K562 (cell line): ENCODE measurements around the gene RNF44. TPM values are rescaled to one million over a fixed set of nuclear protein-coding genes. Genes with fewer than 3 reads are reported as not detected.

Experiments
- ATAC-seq: fragments of 200-7000 bp; cut with Tn5 transposase; 3 replicates; pipeline ENCODE4 v1.9.1; 2020; ENCODE audit warnings: moderate library complexity
- BruUV-seq: library from RNA; stranded (reverse); fragments of 400-500 nt; replicated peaks from 2 replicates; lab custom pipeline; 2021; lab: Mats Ljungman, UMichigan
- CTCF ChIA-PET: fragments of 300-600 bp; formaldehyde crosslinking; extraction: SDS; loops from one replicate; lab custom pipeline; 2021; ENCODE audit warnings: low intra/inter-chr PET ratio; lab: Yijun Ruan, JAX
- POLR2A ChIA-PET: fragments of 300-600, 350-650 bp; sonication (Branson Sonifier 250); formaldehyde crosslinking; extraction: SDS; loops from one replicate; lab custom pipeline; 2021; ENCODE audit warnings: antibody characterized with exemption, inconsistent platforms; lab: Yijun Ruan, JAX
- DNase-seq, 4 experiments: peaks; one replicate each; pipeline versions ENCODE4 v3.0.0 to v3.0.0-alpha.2; 2011 to 2018; ENCODE audit warnings: low spot score in 3 of 4, mixed read lengths in 3 of 4; ENCODE audit errors: extremely low read depth in 1 of 4
- FAIRE-seq: peaks from 2 replicates; lab custom pipeline; 2011; peaks lifted over from hg19 to GRCh38; lab: Jason Lieb, UNC
- H2AFZ ChIP-seq: 2 replicates; pipeline ENCODE4 v1.6.0; 2011; ENCODE audit warnings: low read depth, low read length, control low read depth, inconsistent platforms
- H3K27ac ChIP-seq: fragments of 200-600 bp; 3 replicates; pipeline ENCODE4 v1.8.0; 2011; ENCODE audit warnings: low read depth, mild to moderate bottlenecking, control low read depth, inconsistent platforms, low read length, moderate library complexity, mixed read lengths; ENCODE audit errors: extremely low read depth
- H3K27me3 ChIP-seq, 2 experiments: fragments of 300-600 bp in 1 of 2; 2 replicates in 1 of 2; 3 replicates in 1 of 2; pipeline versions ENCODE4 v1.6.0 to v1.8.0; 2011; ENCODE audit warnings: inconsistent platforms in 2 of 2, low read length in 2 of 2, mild to moderate bottlenecking in 1 of 2, mixed read lengths in 1 of 2, moderate library complexity in 1 of 2; ENCODE audit not compliant: control insufficient read depth in 2 of 2, insufficient read depth in 2 of 2
- H3K36me3 ChIP-seq: fragments of 300-600 bp; 3 replicates; pipeline ENCODE4 v1.8.0; 2011; ENCODE audit warnings: mild to moderate bottlenecking, low read length, inconsistent platforms; ENCODE audit not compliant: control insufficient read depth, insufficient read depth
- H3K4me1 ChIP-seq, 2 experiments: fragments of 200-600 bp in 1 of 2; replicated peaks in 1 of 2; 2 replicates in 1 of 2; 3 replicates in 1 of 2; pipeline versions ENCODE4 v1.5.1 to v1.8.0; 2011; ENCODE audit warnings: inconsistent platforms in 2 of 2, low read length in 2 of 2, mild to moderate bottlenecking in 1 of 2, mixed read lengths in 1 of 2, moderate library complexity in 1 of 2; ENCODE audit not compliant: control insufficient read depth in 2 of 2, insufficient read depth in 2 of 2
- H3K4me2 ChIP-seq: 2 replicates; pipeline ENCODE4 v1.6.1; 2011; ENCODE audit warnings: low read length, control low read depth, inconsistent platforms, mixed read lengths; ENCODE audit not compliant: insufficient read depth
- H3K4me3 ChIP-seq: fragments of 200-600 bp; sonication (generic), shearing (Covaris generic); 2 replicates; pipeline ENCODE4 v1.5.1; 2016; ENCODE audit warnings: control low read depth, inconsistent platforms
- H3K79me2 ChIP-seq: fragments of 200-600 bp; 3 replicates; pipeline ENCODE4 v1.8.0; 2011; ENCODE audit warnings: low read length, inconsistent platforms; ENCODE audit not compliant: control insufficient read depth, insufficient read depth
- H3K9ac ChIP-seq, 2 experiments: 2 replicates each; pipeline versions ENCODE4 v1.6.0 to v1.6.1; 2011; ENCODE audit warnings: low read depth in 2 of 2, low read length in 2 of 2, control low read depth in 1 of 2, inconsistent platforms in 1 of 2, mild to moderate bottlenecking in 1 of 2, mixed read lengths in 1 of 2; ENCODE audit not compliant: insufficient read depth in 1 of 2
- H3K9me1 ChIP-seq: one replicate; pipeline ENCODE4 v1.6.0; 2011; ENCODE audit warnings: inconsistent platforms, mild to moderate bottlenecking, low read length, moderate library complexity; ENCODE audit not compliant: control insufficient read depth, insufficient read depth
- H3K9me3 ChIP-seq: replicated peaks from 2 replicates; pipeline ENCODE4 v1.5.1; 2011; ENCODE audit warnings: low read depth, low read length, inconsistent platforms; ENCODE audit not compliant: control insufficient read depth, insufficient read depth
- H4K20me1 ChIP-seq: replicated peaks from 2 replicates; pipeline ENCODE4 v1.6.1; 2011; ENCODE audit warnings: low read length, inconsistent platforms, mixed read lengths; ENCODE audit not compliant: control insufficient read depth, insufficient read depth
- CBX1 ChIP-seq: sonication (generic); IDR thresholded peaks from 2 replicates; pipeline ENCODE4 v1.6.1; 2016; ENCODE audit warnings: antibody characterized with exemption, low read depth, mild to moderate bottlenecking
- DNMT1 ChIP-seq: fragments of 450-650 bp; IDR thresholded peaks from 2 replicates; pipeline ENCODE4 v1.6.1; 2016; ENCODE audit warnings: antibody characterized with exemption, mild to moderate bottlenecking
- DPF2 ChIP-seq: fragments of 450-650 bp; IDR thresholded peaks from 2 replicates; pipeline ENCODE4 v1.6.1; 2016
- EGR1 ChIP-seq: fragments of 450-650 bp; conservative IDR thresholded peaks from 2 replicates; pipeline ENCODE4 v1.6.1; 2017; ENCODE audit warnings: mild to moderate bottlenecking
- HCFC1 ChIP-seq: IDR thresholded peaks from 2 replicates; pipeline ENCODE4 v1.6.1; 2012; ENCODE audit warnings: low read depth, low read length, improper control_type of control experiment
- HIVEP1 ChIP-seq: fragments of 250-450 bp; sonication (Bioruptor Pico); IDR thresholded peaks from 2 replicates; pipeline ENCODE4 v1.4.0; 2020; ENCODE audit warnings: mild to moderate bottlenecking
- KLF6 ChIP-seq: fragments of 250-450 bp; sonication (Bioruptor Pico); IDR thresholded peaks from 2 replicates; pipeline ENCODE4 v1.4.0; 2020; ENCODE audit warnings: mild to moderate bottlenecking, moderate library complexity, borderline replicate concordance
- NFIC ChIP-seq: fragments of 450-650 bp; IDR thresholded peaks from 2 replicates; pipeline ENCODE4 v1.6.1; 2017; ENCODE audit warnings: mild to moderate bottlenecking, inconsistent platforms
- POLR2AphosphoS5 ChIP-seq: IDR thresholded peaks from 2 replicates; pipeline ENCODE4 v1.6.1; 2011; ENCODE audit warnings: mild to moderate bottlenecking, low read depth, low read length, moderate library complexity; ENCODE audit not compliant: control insufficient read depth, insufficient read depth
- SIRT6 ChIP-seq: IDR thresholded peaks from one replicate; pipeline ENCODE4 v1.6.1; 2012; ENCODE audit warnings: low read depth, mild to moderate bottlenecking, control low read depth, inconsistent platforms, low read length, moderate library complexity
- STAT5A ChIP-seq: IDR thresholded peaks from 2 replicates; pipeline ENCODE4 v1.6.1; 2012; ENCODE audit warnings: low read length, inconsistent platforms, borderline replicate concordance
- SUPT5H ChIP-seq: fragments of 450-650 bp; IDR thresholded peaks from 2 replicates; pipeline ENCODE4 v1.6.1; 2016
- ZKSCAN1 ChIP-seq: fragments of 150-350 bp; IDR thresholded peaks from 2 replicates; pipeline ENCODE4 v1.6.1; 2016; ENCODE audit warnings: low read depth, low read length
- ZNF174 ChIP-seq: fragments of 250-450 bp; sonication (Bioruptor Pico); IDR thresholded peaks from 2 replicates; pipeline ENCODE4 v1.4.0; 2020; ENCODE audit warnings: mild to moderate bottlenecking
- ZNF3 ChIP-seq: fragments of 250-450 bp; sonication (Bioruptor Pico); IDR thresholded peaks from 2 replicates; pipeline ENCODE4 v1.5.0; 2021; ENCODE audit warnings: mild to moderate bottlenecking, moderate library complexity
- ZNF668 ChIP-seq: fragments of 250-450 bp; sonication (Bioruptor Pico); IDR thresholded peaks from 2 replicates; pipeline ENCODE4 v1.8.0; 2022; ENCODE audit warnings: mild to moderate bottlenecking, inconsistent platforms
- ZNF695 ChIP-seq: fragments of 450-650 bp; formaldehyde crosslinking; IDR thresholded peaks from 2 replicates; pipeline ENCODE4 v1.4.0; 2020; ENCODE audit warnings: mild to moderate bottlenecking, moderate library complexity
- ZNF785 ChIP-seq: fragments of 250-450 bp; sonication (Bioruptor Pico); IDR thresholded peaks from 2 replicates; pipeline ENCODE4 v1.4.0; 2020; ENCODE audit warnings: mild to moderate bottlenecking
- WGBS: fragments of 100-300 bp; shearing (Covaris generic); methylation state at CpG from one replicate; pipeline ENCODE4 v1.1.6; 2016; ENCODE audit warnings: low coverage, mixed read lengths; ENCODE audit not compliant: insufficient coverage; ENCODE audit errors: missing lambda C conversion rate; 5-methylcytosine and 5-hydroxymethylcytosine counted together
- in situ Hi-C: fragments of 300-500 bp; cut with MboI; formaldehyde crosslinking; loops from 4 replicates; pipeline ENCODE4 v1.15.0; 2018; ENCODE audit warnings: inconsistent platforms, mixed read lengths
- intact Hi-C: fragments of 100-400 bp; cut with micrococcal nuclease; formaldehyde crosslinking; loops from 2 replicates; pipeline ENCODE4 v1.14.2; 2022
- polyA plus RNA-seq, 8 experiments: library from polyadenylated mRNA; depleted of rRNA in 4 of 8; stranded (reverse) in 5 of 8; unstranded in 3 of 8; fragments of >200 nt; fragmentation: Nextera tagmentation in 2 of 8; fragmentation: Illumina TruSeq in 1 of 8; extraction: Ambion mirVana in 2 of 8; extraction: Trizol in 1 of 8; gene quantifications; 2 replicates each; pipeline versions ENCODE4 v1.2.1 to v1.2.3, GENCODE V29; 2011 to 2014; ENCODE audit warnings: inconsistent platforms in 1 of 8, missing spikeins in 1 of 8
- total RNA-seq, 7 experiments: library from RNA; depleted of rRNA in 6 of 7; stranded (reverse); fragments of >200 nt in 6 of 7; fragmentation: Illumina TruSeq in 2 of 7; extraction: Trizol in 2 of 7; gene quantifications; 2 replicates each; pipeline versions ENCODE4 v1.2.1 to v1.2.3, GENCODE V29; 2011 to 2021; ENCODE audit warnings: low replicate concordance in 1 of 7
- TF ChIP-seq, protein P1 (sequence below): fragments of 250-450 bp; sonication (Bioruptor Pico); IDR thresholded peaks from 2 replicates; pipeline ENCODE4 v1.5.0; 2021

RNF44 gene
- total and polyA plus RNA-seq, 9 of the 15 experiments (the other 6 are each of a cell fraction or from before 2014, with no cell fraction given), result 1.6 to 82.6 (median 7.4) TPM

DNA sequence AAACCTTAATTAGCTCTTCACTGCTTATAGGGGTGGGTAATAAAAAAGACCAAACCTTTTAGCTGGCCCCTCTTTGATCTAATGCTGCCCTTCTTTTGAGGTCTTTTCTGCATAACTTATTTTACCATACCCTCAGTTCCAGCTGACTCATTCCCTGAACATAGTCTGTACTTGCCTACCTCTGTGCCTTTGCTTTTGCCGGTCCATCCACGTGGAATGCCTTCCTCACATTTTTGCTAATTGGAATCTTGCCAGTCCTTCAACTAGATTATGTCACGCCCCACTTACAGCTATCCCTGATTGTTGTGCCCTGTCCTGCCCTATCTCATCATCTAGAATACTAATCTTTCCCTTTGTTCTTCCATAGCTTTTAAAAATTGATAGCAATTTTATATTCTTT lies 44.8 kb downstream of the RNF44 start:
- Histone ChIP-seq H3K9me3 (no peaks in the 10 kb centered on the region), H3K9me1 (no peaks in the 10 kb centered on the region), H4K20me1 (no peaks in the 10 kb centered on the region), H3K4me1 (no peaks in the 10 kb centered on the region), H3K9ac (no peak overlapping the region)
- 96% methylated on average over 3 of the region's 3 CpGs for WGBS
- DNase-seq (no peak), FAIRE-seq (no peak)
- BruUV-seq, result no TSS peak
- POLR2A ChIA-PET, result interaction anchor here (1.2 kb wide), 1 partner anchor 45 kb away, joined by 4 read pairs; the partner anchor contains the start of gene RNF44
- no peak for TF ChIP-seq ZNF174 (CRISPR knock-in tag)
- TF ChIP-seq NFIC, result peak; percentile 33; the same call in 1 of the 2 replicates
- TF ChIP-seq KLF6 (CRISPR knock-in tag), result no peak
- TF ChIP-seq, all 486 proteins: peak for 1
- intact Hi-C loops, result no loop called here
- H3K27ac ChIP-seq, result no peak overlapping the region
- H3K27me3 ChIP-seq, result no peaks in the 10 kb centered on the region
- no peak overlapping the region for H2AFZ ChIP-seq
- H3K36me3 ChIP-seq, result peaks cover 87% of the 10 kb centered on the region
- H3K4me2 ChIP-seq, result no peak overlapping the region
- CTCF ChIA-PET, result no interaction called here
- H3K4me3 ChIP-seq, result no peak overlapping the region
- in situ Hi-C loops, result no loop called here
- ATAC-seq, result no peak
- H3K79me2 ChIP-seq, result no peaks in the 10 kb centered on the region; the same call in 2 of the 3 replicates

DNA sequence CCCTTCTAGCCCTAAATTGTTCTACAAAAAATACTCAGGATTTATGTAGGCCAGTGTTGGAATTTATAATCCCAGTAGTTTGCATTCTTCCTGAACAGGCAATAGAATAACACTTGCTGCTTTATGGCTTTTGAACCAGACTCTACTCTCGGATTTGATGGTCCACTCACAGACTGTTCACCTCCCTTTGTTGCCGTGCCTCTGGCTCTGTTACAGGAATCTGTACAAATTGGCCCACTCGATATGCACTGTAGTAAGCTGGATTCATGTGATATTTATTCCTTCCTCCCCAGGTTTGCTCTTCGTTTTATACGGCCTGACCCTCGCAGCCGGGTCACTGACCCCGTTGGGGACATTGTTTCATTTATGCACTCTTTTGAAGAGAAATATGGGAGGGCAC lies 45.3 kb downstream of the RNF44 start:
- WGBS, result 87% methylated on average over 8 of the region's 8 CpGs
- no peak overlapping the region for H3K9ac ChIP-seq
- H3K4me1 ChIP-seq, result no peaks in the 10 kb centered on the region
- no TSS peak for BruUV-seq
- intact Hi-C loops (no loop called here), in situ Hi-C loops (no loop called here)
- no peaks in the 10 kb centered on the region for H4K20me1 ChIP-seq
- no peaks in the 10 kb centered on the region for H3K27me3 ChIP-seq
- no peak for ATAC-seq
- no peak overlapping the region for H3K4me3 ChIP-seq
- H3K4me2 ChIP-seq, result no peak overlapping the region
- no peak overlapping the region for H3K27ac ChIP-seq
- ChIA-PET CTCF (no interaction called here), POLR2A (no interaction called here)
- FAIRE-seq, result no peak
- DNase-seq, result no peak
- H3K36me3 ChIP-seq, result peaks cover 86% of the 10 kb centered on the region
- no peak overlapping the region for H2AFZ ChIP-seq
- H3K9me3 ChIP-seq, result no peaks in the 10 kb centered on the region
- no peaks in the 10 kb centered on the region; the same call in 2 of the 3 replicates for H3K79me2 ChIP-seq
- no peaks in the 10 kb centered on the region for H3K9me1 ChIP-seq
- TF ChIP-seq ZNF785 (CRISPR knock-in tag), result no peak
- TF ChIP-seq POLR2AphosphoS5, result no peak
- TF ChIP-seq ZKSCAN1, result no peak
- TF ChIP-seq EGR1, result no peak
- TF ChIP-seq CBX1, result no peak
- no peak for TF ChIP-seq ZNF3 (CRISPR knock-in tag)
- no peak for TF ChIP-seq ZNF668 (CRISPR knock-in tag)
- TF ChIP-seq DPF2, result no peak
- no peak for TF ChIP-seq HIVEP1
- TF ChIP-seq, protein P1, sequence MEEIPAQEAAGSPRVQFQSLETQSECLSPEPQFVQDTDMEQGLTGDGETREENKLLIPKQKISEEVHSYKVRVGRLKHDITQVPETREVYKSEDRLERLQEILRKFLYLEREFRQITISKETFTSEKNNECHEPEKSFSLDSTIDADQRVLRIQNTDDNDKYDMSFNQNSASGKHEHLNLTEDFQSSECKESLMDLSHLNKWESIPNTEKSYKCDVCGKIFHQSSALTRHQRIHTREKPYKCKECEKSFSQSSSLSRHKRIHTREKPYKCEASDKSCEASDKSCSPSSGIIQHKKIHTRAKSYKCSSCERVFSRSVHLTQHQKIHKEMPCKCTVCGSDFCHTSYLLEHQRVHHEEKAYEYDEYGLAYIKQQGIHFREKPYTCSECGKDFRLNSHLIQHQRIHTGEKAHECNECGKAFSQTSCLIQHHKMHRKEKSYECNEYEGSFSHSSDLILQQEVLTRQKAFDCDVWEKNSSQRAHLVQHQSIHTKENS, result no peak
- TF ChIP-seq HCFC1, result no peak
- no peak for TF ChIP-seq ZNF695 (CRISPR knock-in tag)
- no peak for TF ChIP-seq STAT5A
- no peak for TF ChIP-seq SUPT5H
- TF ChIP-seq SIRT6, result no peak
- no peak for TF ChIP-seq DNMT1
